ENCODE data around the gene SHC4.

- TF ChIP-seq CTCF (IDR thresholded peaks at IDR 0.05) = no peak
- no peak for TF ChIP-seq POLR2A (IDR thresholded peaks at IDR 0.05)
Measured at GRCh38 chr15:48896869-48897814, 66.6 kb downstream of the SHC4 start.

Measured in lower leg skin (tissue), 3 donors.